IPS-15b (cell line): ENCODE results near the gene GNAS.

Source experiments
- H3K27me3 ChIP-seq: one replicate; pipeline ENCODE4 v1.6.1; 2013; ENCODE audit warnings: low read length; ENCODE audit not compliant: control insufficient read depth, insufficient read depth
- H3K36me3 ChIP-seq: one replicate; pipeline ENCODE4 v1.6.1; 2013; ENCODE audit warnings: low read length; ENCODE audit not compliant: control insufficient read depth, insufficient read depth
- H3K4me1 ChIP-seq: one replicate; pipeline ENCODE4 v1.6.1; 2013; ENCODE audit warnings: mild to moderate bottlenecking, low read length; ENCODE audit not compliant: control insufficient read depth, insufficient read depth
- H3K4me3 ChIP-seq: one replicate; pipeline ENCODE4 v1.5.1; 2013; ENCODE audit warnings: low read depth, low read length
- H3K9ac ChIP-seq: one replicate; pipeline ENCODE4 v1.6.1; 2013; ENCODE audit warnings: low read depth, mild to moderate bottlenecking, low read length
- H3K9me3 ChIP-seq: one replicate; pipeline ENCODE4 v1.6.1; 2013; ENCODE audit warnings: mild to moderate bottlenecking, low read length; ENCODE audit not compliant: control insufficient read depth, insufficient read depth

Gene GNAS

GRCh38 chr20:58863044-58863790 is 10.7 kb downstream of the GNAS start:
- Histone ChIP-seq H3K36me3 (no peaks in the 10 kb centered on the region), H3K9me3 (no peaks in the 10 kb centered on the region), H3K27me3 (no peaks in the 10 kb centered on the region), H3K4me1 (no peaks in the 10 kb centered on the region), H3K9ac (no peak overlapping the region), H3K4me3 (no peak overlapping the region)

- Histone ChIP-seq H3K36me3 (no peaks in the 10 kb centered on the region), H3K9me3 (no peaks in the 10 kb centered on the region), H3K9ac (no peak overlapping the region), H3K27me3 (no peaks in the 10 kb centered on the region), H3K4me1 (no peaks in the 10 kb centered on the region), H3K4me3 (no peak overlapping the region)
Measured at GRCh38 chr20:58864346-58864745, 11.8 kb downstream of the GNAS start.

GRCh38 chr20:58865843-58866242 is 13.3 kb downstream of the GNAS start:
- no peaks in the 10 kb centered on the region for H3K4me1 ChIP-seq
- H3K4me3 ChIP-seq: no peak overlapping the region
- H3K27me3 ChIP-seq: no peaks in the 10 kb centered on the region
- no peak overlapping the region for H3K9ac ChIP-seq
- no peaks in the 10 kb centered on the region for H3K36me3 ChIP-seq
- H3K9me3 ChIP-seq: no peaks in the 10 kb centered on the region

- no peak overlapping the region for H3K4me3 ChIP-seq
- H3K36me3 ChIP-seq: no peaks in the 10 kb centered on the region
- no peak overlapping the region for H3K9ac ChIP-seq
- no peaks in the 10 kb centered on the region for H3K9me3 ChIP-seq
- no peaks in the 10 kb centered on the region for H3K27me3 ChIP-seq
- no peaks in the 10 kb centered on the region for H3K4me1 ChIP-seq
Measured at GRCh38 chr20:58867211-58867610, 14.7 kb downstream of the GNAS start.

DNA sequence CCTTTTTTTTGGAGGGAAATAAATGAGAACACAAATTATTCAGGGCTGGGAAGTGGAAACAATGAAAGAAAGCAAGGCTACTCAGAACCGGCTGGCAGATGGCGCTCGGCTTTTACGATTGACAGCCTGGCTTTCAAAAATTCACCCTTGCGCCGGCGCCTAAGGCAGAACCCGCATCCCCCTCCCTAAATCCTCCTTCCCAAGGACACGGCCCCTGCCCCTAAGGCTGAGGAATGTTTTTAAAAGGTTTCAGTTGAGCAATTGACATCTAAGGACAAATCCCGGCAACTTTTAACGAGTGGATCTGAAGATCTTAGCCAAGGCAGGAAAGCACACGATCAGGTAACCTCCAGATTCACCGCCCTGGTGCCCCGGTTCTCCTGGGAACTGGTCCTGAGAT is 16.3 kb downstream of the GNAS start:
- H3K9ac ChIP-seq: no peak overlapping the region
- no peaks in the 10 kb centered on the region for H3K27me3 ChIP-seq
- no peaks in the 10 kb centered on the region for H3K9me3 ChIP-seq
- H3K4me3 ChIP-seq: no peak overlapping the region
- H3K36me3 ChIP-seq: no peaks in the 10 kb centered on the region
- no peaks in the 10 kb centered on the region for H3K4me1 ChIP-seq

DNA sequence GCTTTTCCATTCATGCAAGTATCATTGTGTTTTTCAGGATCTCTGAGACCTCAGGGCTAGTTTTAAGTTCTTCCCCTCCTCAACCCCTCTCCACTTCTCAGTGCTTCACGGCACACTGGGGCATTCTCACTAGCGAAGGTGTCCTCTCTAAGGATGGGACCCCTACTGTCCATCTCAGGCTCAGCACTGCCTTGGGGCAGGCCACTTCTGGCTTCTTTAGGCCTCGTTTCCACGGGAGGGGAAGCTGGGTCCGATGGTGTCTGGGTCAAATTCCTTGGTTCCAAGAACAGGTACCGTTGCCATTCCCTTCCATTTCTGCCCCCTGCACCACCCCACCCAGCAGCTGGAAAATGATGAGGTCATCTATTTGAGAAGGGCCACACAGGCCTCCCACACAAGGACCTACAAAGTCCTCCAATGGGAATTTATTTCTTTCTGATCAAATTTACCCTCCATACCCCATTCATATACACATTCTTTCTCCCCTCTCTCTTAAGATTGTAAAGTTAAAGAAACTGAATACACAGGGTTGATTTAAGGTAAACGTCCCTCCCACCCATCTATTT is 17.2 kb downstream of the GNAS start:
- no peak overlapping the region for H3K4me3 ChIP-seq
- H3K9me3 ChIP-seq: no peaks in the 10 kb centered on the region
- H3K4me1 ChIP-seq: no peaks in the 10 kb centered on the region
- H3K36me3 ChIP-seq: no peaks in the 10 kb centered on the region
- no peaks in the 10 kb centered on the region for H3K27me3 ChIP-seq
- no peak overlapping the region for H3K9ac ChIP-seq

DNA sequence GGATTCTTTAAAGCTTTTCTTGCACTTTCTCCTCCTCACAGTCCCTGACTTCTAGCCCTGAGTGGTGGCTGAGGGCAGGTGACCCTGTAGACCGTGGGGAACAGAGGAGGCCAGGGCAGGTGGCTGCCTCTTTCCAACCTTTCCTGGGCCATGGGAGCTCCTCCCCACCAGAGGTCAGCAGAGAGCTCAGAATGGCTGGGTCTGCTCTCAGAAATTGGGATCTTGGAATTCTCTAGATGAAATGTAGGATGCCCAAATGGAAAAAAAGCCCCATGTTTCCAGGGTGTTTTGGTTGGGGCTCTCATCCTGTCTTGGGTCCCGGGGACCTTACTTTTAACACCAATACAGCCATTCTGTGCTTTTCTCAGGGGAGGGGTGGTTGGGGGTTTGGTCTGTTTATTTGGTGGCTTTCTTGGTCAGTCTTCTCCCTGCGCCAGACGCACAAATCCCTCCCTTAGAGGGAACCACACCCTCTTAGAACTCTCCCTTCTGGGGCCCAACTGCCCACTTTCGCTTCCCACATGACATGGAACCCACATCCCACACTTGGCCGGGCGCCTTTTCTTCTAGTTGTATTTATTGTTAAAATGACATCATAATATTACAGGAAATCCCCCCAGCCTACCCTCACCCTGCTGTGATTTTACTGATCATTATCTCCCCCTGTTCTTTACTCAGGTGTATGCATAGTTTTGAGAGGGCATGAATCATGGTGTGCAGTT is 17.9 kb downstream of the GNAS start:
- Histone ChIP-seq H3K4me3 (no peak overlapping the region), H3K9me3 (no peaks in the 10 kb centered on the region), H3K9ac (no peak overlapping the region)

DNA sequence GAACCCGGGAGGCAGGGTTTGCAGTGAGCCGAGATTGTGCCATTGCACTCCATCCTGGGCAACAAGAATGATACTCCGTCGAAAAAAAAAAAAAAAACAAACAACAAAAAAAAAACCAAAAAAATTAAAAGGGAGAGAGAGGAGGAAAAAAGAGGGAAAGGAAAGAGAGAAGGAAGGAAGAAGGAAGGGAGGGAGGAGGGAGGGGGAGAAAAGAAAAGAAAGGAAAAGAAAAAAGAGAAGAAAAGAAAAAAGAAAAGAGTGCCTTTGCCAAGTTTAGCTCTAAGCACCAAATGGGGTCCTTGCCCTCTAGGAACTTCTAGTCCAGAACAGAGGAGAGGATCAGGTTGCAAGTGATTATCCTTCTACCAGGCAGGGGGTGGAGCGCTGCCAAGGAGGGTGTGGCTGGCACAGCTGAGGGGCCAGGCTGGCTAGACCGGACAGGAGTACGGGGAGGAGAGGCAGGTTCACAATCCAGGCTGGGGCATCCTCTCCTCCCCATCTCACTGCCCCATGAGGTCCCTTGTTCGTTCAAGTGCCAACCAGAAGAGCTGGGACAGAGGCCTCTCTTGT is 19.1 kb downstream of the GNAS start:
- Histone ChIP-seq H3K4me3 (no peak overlapping the region), H3K9me3 (no peaks in the 10 kb centered on the region), H3K9ac (no peak overlapping the region), H3K4me1 (peaks cover 13% of the 10 kb centered on the region), H3K27me3 (no peaks in the 10 kb centered on the region), H3K36me3 (no peaks in the 10 kb centered on the region)

More for the DNA sequence above, 17.9 kb downstream of the GNAS start:
- Histone ChIP-seq H3K36me3 (no peaks in the 10 kb centered on the region), H3K4me1 (peaks cover 5% of the 10 kb centered on the region), H3K27me3 (no peaks in the 10 kb centered on the region)

DNA sequence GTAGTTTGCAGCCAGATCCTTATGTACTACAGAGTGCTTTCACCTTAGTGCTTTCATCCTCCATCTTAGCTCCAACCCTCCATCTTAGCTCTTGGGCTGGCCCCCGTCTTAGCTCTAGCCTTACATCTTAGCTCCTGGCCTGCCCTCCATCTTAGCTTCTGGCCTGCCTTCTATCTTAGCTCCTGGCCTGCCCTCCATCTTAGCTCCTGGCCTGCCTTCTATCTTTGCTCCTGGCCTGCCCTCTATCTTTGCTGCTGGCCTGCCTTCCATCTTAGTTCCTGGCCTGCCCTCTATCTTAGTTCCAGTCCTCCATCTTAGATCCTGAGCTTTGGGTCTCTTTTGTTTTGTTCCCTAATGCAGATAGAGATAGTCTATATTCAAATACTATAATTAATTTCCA is 22.0 kb downstream of the GNAS start:
- no peaks in the 10 kb centered on the region for H3K27me3 ChIP-seq
- no peaks in the 10 kb centered on the region for H3K36me3 ChIP-seq
- H3K9me3 ChIP-seq: no peaks in the 10 kb centered on the region
- H3K9ac ChIP-seq: no peak overlapping the region
- peaks cover 33% of the 10 kb centered on the region for H3K4me1 ChIP-seq
- no peak overlapping the region for H3K4me3 ChIP-seq

GRCh38 chr20:58875111-58875510 is 22.6 kb downstream of the GNAS start:
- Histone ChIP-seq H3K9me3 (no peaks in the 10 kb centered on the region), H3K4me1 (peaks cover 33% of the 10 kb centered on the region), H3K27me3 (no peaks in the 10 kb centered on the region), H3K9ac (no peak overlapping the region), H3K4me3 (no peak overlapping the region), H3K36me3 (no peaks in the 10 kb centered on the region)

- H3K4me3 ChIP-seq: no peak overlapping the region
- H3K4me1 ChIP-seq: peaks cover 33% of the 10 kb centered on the region
- H3K9ac ChIP-seq: no peak overlapping the region
- no peaks in the 10 kb centered on the region for H3K36me3 ChIP-seq
- no peaks in the 10 kb centered on the region for H3K9me3 ChIP-seq
- H3K27me3 ChIP-seq: no peaks in the 10 kb centered on the region
Measured at GRCh38 chr20:58875541-58876134, 23.1 kb downstream of the GNAS start.
